GM12878 (cell line): ENCODE results near the gene FUBP3. TPM values are rescaled to one million over a fixed set of nuclear protein-coding genes. Genes with fewer than 3 reads are reported as not detected.

Experiments
- ATAC-seq: fragments of 200-7000 bp; cut with Tn5 transposase; 3 replicates; pipeline ENCODE4 v1.9.1; 2020; ENCODE audit warnings: mild to moderate bottlenecking, moderate library complexity
- BruUV-seq: library from RNA; stranded (reverse); fragments of 400-500 nt; replicated peaks from 2 replicates; lab custom pipeline; 2021; lab: Mats Ljungman, UMichigan
- CTCF ChIA-PET: fragments of 300-600 bp; sonication (Branson Sonifier 250); formaldehyde crosslinking; extraction: SDS; loops from one replicate; lab custom pipeline; 2021; ENCODE audit warnings: inconsistent platforms; lab: Yijun Ruan, JAX
- POLR2A ChIA-PET: fragments of 350-600 bp; formaldehyde crosslinking; extraction: SDS; loops from one replicate; lab custom pipeline; 2021; ENCODE audit warnings: inconsistent platforms; lab: Charles Lee
- RAD21 ChIA-PET: fragments of 300-600 bp; sonication (Branson Sonifier 250); formaldehyde crosslinking; loops from one replicate; lab custom pipeline; 2023; ENCODE audit warnings: antibody characterized with exemption; ENCODE audit not compliant: unreplicated experiment; lab: Charles Lee
- SMC1A ChIA-PET: fragments of 300-600 bp; sonication (Branson Sonifier 250); formaldehyde crosslinking; loops from one replicate; lab custom pipeline; 2023; ENCODE audit not compliant: unreplicated experiment, uncharacterized antibody; lab: Charles Lee
- DNase-seq: peaks from one replicate; pipeline ENCODE4 v3.0.0-alpha.2; 2011; ENCODE audit warnings: low read depth, low spot score
- FAIRE-seq: peaks from 3 replicates; lab custom pipeline; 2011; peaks lifted over from hg19 to GRCh38; lab: Jason Lieb, UNC
- H2AFZ ChIP-seq: 2 replicates; pipeline ENCODE4 v1.6.0; 2011; ENCODE audit warnings: low read depth, low read length, control low read depth; ENCODE audit not compliant: control insufficient read depth
- H3K27ac ChIP-seq: 2 replicates; pipeline ENCODE4 v1.5.1; 2011; ENCODE audit warnings: control low read depth; ENCODE audit not compliant: control insufficient read depth, insufficient read depth
- H3K27me3 ChIP-seq, 2 experiments: replicated peaks in 1 of 2; 2 replicates each; pipeline versions ENCODE4 v1.6.0 to v1.6.1; 2011; ENCODE audit warnings: low read length in 1 of 2; ENCODE audit not compliant: control insufficient read depth in 2 of 2, insufficient read depth in 2 of 2
- H3K36me3 ChIP-seq, 2 experiments: 2 replicates each; pipeline ENCODE4 v1.5.1; 2011; ENCODE audit warnings: low read length in 1 of 2; ENCODE audit not compliant: control insufficient read depth in 2 of 2, insufficient read depth in 2 of 2
- H3K4me1 ChIP-seq: 2 replicates; pipeline ENCODE4 v1.6.1; 2011; ENCODE audit warnings: mild to moderate bottlenecking, low read length, moderate library complexity, mixed read lengths; ENCODE audit not compliant: control insufficient read depth, insufficient read depth
- H3K4me2 ChIP-seq: 2 replicates; pipeline ENCODE4 v1.6.0; 2011; ENCODE audit warnings: control low read depth; ENCODE audit not compliant: control insufficient read depth, insufficient read depth
- H3K4me3 ChIP-seq: fragments of 200-600 bp; sonication (generic); 2 replicates; pipeline ENCODE4 v1.5.1; 2016
- H3K79me2 ChIP-seq: 2 replicates; pipeline ENCODE4 v1.6.0; 2011; ENCODE audit warnings: low read length; ENCODE audit not compliant: control insufficient read depth, insufficient read depth
- H3K9ac ChIP-seq: 2 replicates; pipeline ENCODE4 v1.8.0; 2011; ENCODE audit warnings: low read length, control low read depth, mixed read lengths; ENCODE audit not compliant: control insufficient read depth, insufficient read depth
- H3K9me3 ChIP-seq: replicated peaks from 3 replicates; pipeline ENCODE4 v1.5.1; 2011; ENCODE audit warnings: mild to moderate bottlenecking, low read length; ENCODE audit not compliant: control insufficient read depth, insufficient read depth
- H4K20me1 ChIP-seq: 2 replicates; pipeline ENCODE4 v1.6.0; 2011; ENCODE audit not compliant: control insufficient read depth, insufficient read depth
- GATAD2B ChIP-seq: fragments of 450-650 bp; conservative IDR thresholded peaks from 2 replicates; pipeline ENCODE4 v1.6.1; 2017; ENCODE audit warnings: low read depth, mild to moderate bottlenecking, moderate library complexity
- HDAC6 ChIP-seq: fragments of 200-600 bp; sonication (generic); IDR thresholded peaks from one replicate; pipeline ENCODE4 v1.8.0; 2017; ENCODE audit warnings: antibody characterized with exemption; ENCODE audit not compliant: unreplicated experiment
- HDGF ChIP-seq: fragments of 450-650 bp; IDR thresholded peaks from 2 replicates; pipeline ENCODE4 v1.6.1; 2016; ENCODE audit warnings: antibody characterized with exemption
- JUNB ChIP-seq: IDR thresholded peaks from 2 replicates; pipeline ENCODE4 v1.6.1; 2016; ENCODE audit warnings: antibody characterized with exemption, mild to moderate bottlenecking
- LARP7 ChIP-seq: fragments of 450-650 bp; IDR thresholded peaks from 2 replicates; pipeline ENCODE4 v1.6.1; 2017; ENCODE audit warnings: mild to moderate bottlenecking
- MTA2 ChIP-seq: fragments of 450-650 bp; IDR thresholded peaks from 2 replicates; pipeline ENCODE4 v1.6.1; 2016; ENCODE audit warnings: low read depth, mild to moderate bottlenecking, moderate library complexity
- MXI1 ChIP-seq: fragments of 150-350 bp; IDR thresholded peaks from 2 replicates; pipeline ENCODE4 v1.6.1; 2011; ENCODE audit warnings: low read depth, mild to moderate bottlenecking, inconsistent platforms, low read length, improper control_type of control experiment
- NR2C1 ChIP-seq: fragments of 450-650 bp; IDR thresholded peaks from 2 replicates; pipeline ENCODE4 v1.6.1; 2017; ENCODE audit warnings: antibody characterized with exemption, mild to moderate bottlenecking, moderate library complexity
- NRF1 ChIP-seq: conservative IDR thresholded peaks from 2 replicates; pipeline ENCODE4 v1.6.1; 2011; ENCODE audit warnings: mild to moderate bottlenecking, low read depth, low read length, improper control_type of control experiment
- POLR2AphosphoS5 ChIP-seq: IDR thresholded peaks from 2 replicates; pipeline ENCODE4 v1.6.1; 2011; ENCODE audit warnings: mild to moderate bottlenecking, low read length, inconsistent platforms
- RBBP5 ChIP-seq: fragments of 200-600 bp; sonication (generic); conservative IDR thresholded peaks from 2 replicates; pipeline ENCODE4 v1.6.1; 2016
- RFX5 ChIP-seq: IDR thresholded peaks from 2 replicates; pipeline ENCODE4 v1.6.1; 2011; ENCODE audit warnings: low read depth, low read length, improper control_type of control experiment
- YBX1 ChIP-seq: fragments of 450-650 bp; IDR thresholded peaks from 2 replicates; pipeline ENCODE4 v1.6.1; 2016; ENCODE audit warnings: antibody characterized with exemption
- YY1 ChIP-seq: IDR thresholded peaks from 2 replicates; pipeline ENCODE4 v1.6.1; 2011; ENCODE audit warnings: low read depth, mild to moderate bottlenecking, low read length
- ZBED1 ChIP-seq: IDR thresholded peaks from 2 replicates; pipeline ENCODE4 v1.6.1; 2016; ENCODE audit warnings: borderline replicate concordance
- WGBS: methylation state at CpG from one replicate; pipeline ENCODE4 v1.1.6; 2016; ENCODE audit warnings: low lambda C conversion rate; ENCODE audit not compliant: insufficient replicate concordance, insufficient coverage; ENCODE audit errors: missing lambda C conversion rate; 5-methylcytosine and 5-hydroxymethylcytosine counted together
- in situ Hi-C: fragments of 300-500 bp; cut with MboI; formaldehyde crosslinking; loops from 9 replicates; pipeline ENCODE4 v1.14.3; 2018; ENCODE audit warnings: mixed read lengths
- intact Hi-C: fragments of 100-400 bp; cut with micrococcal nuclease; formaldehyde crosslinking; loops from one replicate; pipeline ENCODE4 v1.14.2; 2022; ENCODE audit not compliant: unreplicated experiment
- polyA plus RNA-seq, 11 experiments: library from polyadenylated mRNA; depleted of rRNA in 4 of 11; unstranded in 6 of 11; stranded (reverse) in 5 of 11; fragments of >200 nt; fragmentation: Nextera tagmentation in 4 of 11; fragmentation: Illumina TruSeq in 1 of 11; extraction: Ambion mirVana in 4 of 11; extraction: Trizol in 1 of 11; gene quantifications; 1 replicate in 1 of 11; 2 replicates in 10 of 11; pipeline versions ENCODE4 v1.2.1 to v1.2.3, GENCODE V29; 2011 to 2016; ENCODE audit warnings: inconsistent platforms in 2 of 11, missing spikeins in 2 of 11, low read depth in 1 of 11
- total RNA-seq, 4 experiments: library from RNA; depleted of rRNA in 3 of 4; stranded (reverse); fragments of >200 nt in 3 of 4; fragmentation: Illumina TruSeq in 1 of 4; extraction: Trizol in 1 of 4; gene quantifications; 2 replicates each; pipeline versions ENCODE4 v1.2.1 to v1.2.3, GENCODE V29; 2013 to 2021
- TF ChIP-seq, protein P1 (sequence below): fragments of 450-650 bp; formaldehyde crosslinking; IDR thresholded peaks from 2 replicates; pipeline ENCODE4 v1.4.0; 2022; ENCODE audit warnings: mild to moderate bottlenecking, moderate library complexity
- TF ChIP-seq, protein P2 (sequence below): fragments of 450-650 bp; IDR thresholded peaks from 2 replicates; pipeline ENCODE4 v1.6.1; 2017; ENCODE audit warnings: borderline replicate concordance
- TF ChIP-seq, protein P3 (sequence below), 3 experiments: IDR thresholded peaks in 2 of 3; conservative IDR thresholded peaks in 1 of 3; 2 replicates each; pipeline ENCODE4 v1.5.1; 2011; ENCODE audit warnings: low read depth in 3 of 3, low read length in 3 of 3, mild to moderate bottlenecking in 3 of 3, control low read depth in 2 of 3, moderate library complexity in 2 of 3, inconsistent platforms in 1 of 3, mixed read lengths in 1 of 3; ENCODE audit not compliant: control insufficient read depth in 2 of 3, insufficient read depth in 1 of 3; ENCODE audit errors: extremely low read depth in 1 of 3
- TF ChIP-seq, protein P4 (sequence below): IDR thresholded peaks from 2 replicates; pipeline ENCODE4 v1.6.1; 2012; ENCODE audit warnings: low read depth, low read length, improper control_type of control experiment

Gene FUBP3
- total and polyA plus RNA-seq, 10 of the 15 experiments (the other 5 are each of a cell fraction or from before 2014, with no cell fraction given): 2.4 to 49.4 (median 37.2) TPM

DNA sequence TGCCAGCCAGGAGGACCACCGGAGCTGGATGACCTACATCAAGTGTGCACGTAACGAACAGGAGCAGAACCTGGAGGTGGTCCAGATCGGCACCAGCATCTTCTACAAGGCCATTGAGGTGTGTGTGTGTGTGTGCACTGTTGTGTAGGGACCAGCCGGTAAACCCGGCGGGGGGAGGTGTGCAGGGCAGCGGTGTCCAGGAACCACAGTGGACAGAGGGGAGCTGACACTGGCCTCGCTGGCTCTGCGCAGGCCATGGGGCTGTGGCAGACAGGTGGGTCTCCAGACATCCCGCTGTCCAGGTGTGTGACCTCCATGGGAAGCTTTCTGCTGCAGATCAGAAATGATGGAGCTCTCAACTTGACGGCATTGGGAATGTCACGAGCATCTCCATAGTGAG is 88.8 kb downstream of the FUBP3 start (continued):
- TF ChIP-seq JUNB (no peak), RFX5 (no peak), NRF1 (no peak), YY1 (no peak), LARP7 (no peak), RBBP5 (no peak), POLR2AphosphoS5 (no peak), NR2C1 (no peak), YBX1 (no peak)
- TF ChIP-seq, protein P1, sequence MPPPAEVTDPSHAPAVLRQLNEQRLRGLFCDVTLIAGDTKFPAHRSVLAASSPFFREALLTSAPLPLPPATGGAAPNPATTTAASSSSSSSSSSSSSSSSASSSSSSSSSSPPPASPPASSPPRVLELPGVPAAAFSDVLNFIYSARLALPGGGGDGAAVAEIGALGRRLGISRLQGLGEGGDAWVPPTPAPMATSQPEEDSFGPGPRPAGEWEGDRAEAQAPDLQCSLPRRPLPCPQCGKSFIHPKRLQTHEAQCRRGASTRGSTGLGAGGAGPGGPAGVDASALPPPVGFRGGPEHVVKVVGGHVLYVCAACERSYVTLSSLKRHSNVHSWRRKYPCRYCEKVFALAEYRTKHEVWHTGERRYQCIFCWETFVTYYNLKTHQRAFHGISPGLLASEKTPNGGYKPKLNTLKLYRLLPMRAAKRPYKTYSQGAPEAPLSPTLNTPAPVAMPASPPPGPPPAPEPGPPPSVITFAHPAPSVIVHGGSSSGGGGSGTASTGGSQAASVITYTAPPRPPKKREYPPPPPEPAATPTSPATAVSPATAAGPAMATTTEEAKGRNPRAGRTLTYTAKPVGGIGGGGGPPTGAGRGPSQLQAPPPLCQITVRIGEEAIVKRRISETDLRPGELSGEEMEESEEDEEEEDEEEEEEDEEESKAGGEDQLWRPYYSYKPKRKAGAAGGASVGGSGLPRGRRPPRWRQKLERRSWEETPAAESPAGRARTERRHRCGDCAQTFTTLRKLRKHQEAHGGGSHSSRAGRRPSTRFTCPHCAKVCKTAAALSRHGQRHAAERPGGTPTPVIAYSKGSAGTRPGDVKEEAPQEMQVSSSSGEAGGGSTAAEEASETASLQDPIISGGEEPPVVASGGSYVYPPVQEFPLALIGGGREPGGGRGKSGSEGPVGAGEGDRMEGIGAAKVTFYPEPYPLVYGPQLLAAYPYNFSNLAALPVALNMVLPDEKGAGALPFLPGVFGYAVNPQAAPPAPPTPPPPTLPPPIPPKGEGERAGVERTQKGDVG (CRISPR knock-in tag): no peak
- TF ChIP-seq, all 136 proteins: peak for 0

DNA sequence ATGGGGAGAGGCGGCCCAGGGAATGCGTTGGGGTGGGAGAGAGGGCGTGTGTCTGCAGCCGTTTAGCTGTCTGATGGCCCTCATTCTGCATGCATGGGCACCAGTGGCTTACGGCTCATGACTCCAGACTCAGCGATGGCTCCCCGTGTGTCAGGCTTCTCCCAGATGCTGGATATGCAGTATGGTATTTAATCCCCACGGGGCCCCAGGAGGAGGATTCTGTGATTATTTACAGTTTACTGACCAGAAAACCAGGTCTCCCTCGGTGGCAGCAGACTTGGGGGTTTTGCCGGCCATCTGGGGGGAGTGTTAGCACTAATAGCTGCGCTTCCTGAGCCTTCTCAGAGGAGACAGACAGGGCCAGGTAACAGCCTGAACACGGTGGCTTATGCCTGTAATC is 89.3 kb downstream of the FUBP3 start:
- Histone ChIP-seq H3K4me2 (no peak overlapping the region), H3K4me3 (no peak overlapping the region), H3K9ac (no peak overlapping the region), H4K20me1 (no peaks in the 10 kb centered on the region), H3K4me1 (no peaks in the 10 kb centered on the region), H2AFZ (no peak overlapping the region), H3K79me2 (no peaks in the 10 kb centered on the region), H3K9me3 (no peaks in the 10 kb centered on the region), H3K27me3 (peaks cover 0 to 15% of the 10 kb centered on the region in 2 experiments), H3K27ac (no peak overlapping the region), H3K36me3 (no peaks in the 10 kb centered on the region)
- SMC1A ChIA-PET: no interaction called here
- intact Hi-C loops: no loop called here
- RAD21 ChIA-PET: no interaction called here
- no peak for FAIRE-seq
- ATAC-seq: no peak
- WGBS: 36% methylated on average over 12 of the region's 12 CpGs
- DNase-seq: no peak
- BruUV-seq: no TSS peak
- POLR2A ChIA-PET: no interaction called here
- CTCF ChIA-PET: interaction anchor here (0.6 kb wide), 1 partner anchor 377 kb away, joined by 3 read pairs; no protein-coding TSS in a partner anchor
- in situ Hi-C loops: no loop called here
- no peak for TF ChIP-seq MTA2
- TF ChIP-seq MXI1: no peak
- no peak for TF ChIP-seq HDGF
- no peak for TF ChIP-seq ZBED1
- TF ChIP-seq, protein P2, sequence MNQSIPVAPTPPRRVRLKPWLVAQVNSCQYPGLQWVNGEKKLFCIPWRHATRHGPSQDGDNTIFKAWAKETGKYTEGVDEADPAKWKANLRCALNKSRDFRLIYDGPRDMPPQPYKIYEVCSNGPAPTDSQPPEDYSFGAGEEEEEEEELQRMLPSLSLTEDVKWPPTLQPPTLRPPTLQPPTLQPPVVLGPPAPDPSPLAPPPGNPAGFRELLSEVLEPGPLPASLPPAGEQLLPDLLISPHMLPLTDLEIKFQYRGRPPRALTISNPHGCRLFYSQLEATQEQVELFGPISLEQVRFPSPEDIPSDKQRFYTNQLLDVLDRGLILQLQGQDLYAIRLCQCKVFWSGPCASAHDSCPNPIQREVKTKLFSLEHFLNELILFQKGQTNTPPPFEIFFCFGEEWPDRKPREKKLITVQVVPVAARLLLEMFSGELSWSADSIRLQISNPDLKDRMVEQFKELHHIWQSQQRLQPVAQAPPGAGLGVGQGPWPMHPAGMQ: no peak
- TF ChIP-seq, protein P3, sequence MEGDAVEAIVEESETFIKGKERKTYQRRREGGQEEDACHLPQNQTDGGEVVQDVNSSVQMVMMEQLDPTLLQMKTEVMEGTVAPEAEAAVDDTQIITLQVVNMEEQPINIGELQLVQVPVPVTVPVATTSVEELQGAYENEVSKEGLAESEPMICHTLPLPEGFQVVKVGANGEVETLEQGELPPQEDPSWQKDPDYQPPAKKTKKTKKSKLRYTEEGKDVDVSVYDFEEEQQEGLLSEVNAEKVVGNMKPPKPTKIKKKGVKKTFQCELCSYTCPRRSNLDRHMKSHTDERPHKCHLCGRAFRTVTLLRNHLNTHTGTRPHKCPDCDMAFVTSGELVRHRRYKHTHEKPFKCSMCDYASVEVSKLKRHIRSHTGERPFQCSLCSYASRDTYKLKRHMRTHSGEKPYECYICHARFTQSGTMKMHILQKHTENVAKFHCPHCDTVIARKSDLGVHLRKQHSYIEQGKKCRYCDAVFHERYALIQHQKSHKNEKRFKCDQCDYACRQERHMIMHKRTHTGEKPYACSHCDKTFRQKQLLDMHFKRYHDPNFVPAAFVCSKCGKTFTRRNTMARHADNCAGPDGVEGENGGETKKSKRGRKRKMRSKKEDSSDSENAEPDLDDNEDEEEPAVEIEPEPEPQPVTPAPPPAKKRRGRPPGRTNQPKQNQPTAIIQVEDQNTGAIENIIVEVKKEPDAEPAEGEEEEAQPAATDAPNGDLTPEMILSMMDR (IDR thresholded peaks at IDR 0.05 in 2 of 3, conservative IDR thresholded peaks at IDR 0.05 in 1 of 3; ENCODE audit: control insufficient read depth in 2 of 3, extremely low read depth in 1 of 3, insufficient read depth in 1 of 3, low read depth in 3 of 3, low read length in 3 of 3): no peak
- no peak for TF ChIP-seq GATAD2B
- TF ChIP-seq, protein P4, sequence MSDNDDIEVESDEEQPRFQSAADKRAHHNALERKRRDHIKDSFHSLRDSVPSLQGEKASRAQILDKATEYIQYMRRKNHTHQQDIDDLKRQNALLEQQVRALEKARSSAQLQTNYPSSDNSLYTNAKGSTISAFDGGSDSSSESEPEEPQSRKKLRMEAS: no peak
- TF ChIP-seq HDAC6: no peak
